Measurements from ENCODE around the gene MIEF1.

Gene MIEF1

DNA sequence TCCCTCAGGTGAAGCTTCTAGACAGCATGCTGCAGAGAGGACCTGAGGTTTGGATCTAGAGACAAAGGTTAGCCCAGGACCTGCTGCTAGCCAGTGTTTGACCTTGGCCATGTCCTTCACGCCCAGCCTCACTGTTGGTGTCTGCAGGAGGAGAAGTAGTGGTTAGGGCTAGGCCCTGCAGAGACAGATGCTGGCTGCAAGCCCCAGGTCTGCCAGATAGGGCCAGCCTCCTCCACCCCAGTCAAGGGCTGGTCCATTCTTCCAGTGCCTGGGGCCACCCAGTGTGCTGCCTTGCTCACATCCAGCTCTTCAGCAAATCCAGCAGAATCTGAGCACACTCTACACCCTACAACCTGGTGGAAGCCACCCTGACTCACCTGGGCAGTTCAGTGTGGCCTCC lies 21.5 kb upstream of the MIEF1 start:
- no peak overlapping the region for H3K9ac ChIP-seq (ENCODE audit: low read length)
- no peaks in the 10 kb centered on the region for H3K36me3 ChIP-seq (ENCODE audit: control insufficient read depth, insufficient read depth, low read length)
- no peak overlapping the region for H3K27ac ChIP-seq (ENCODE audit: low read depth, low read length)
- H3K27me3 ChIP-seq (ENCODE audit: control insufficient read depth, insufficient read depth, low read length) = no peaks in the 10 kb centered on the region; the same call in 1 of the 2 replicates
- no peaks in the 10 kb centered on the region for H3K9me3 ChIP-seq (ENCODE audit: control insufficient read depth, insufficient read depth, low read depth, low read length)
- H3K4me1 ChIP-seq (ENCODE audit: control insufficient read depth, insufficient read depth, low read length) = peaks cover 6% of the 10 kb centered on the region; the same call in 1 of the 2 replicates
- no peak overlapping the region for H3K4me3 ChIP-seq (ENCODE audit: low read depth, low read length)

DNA sequence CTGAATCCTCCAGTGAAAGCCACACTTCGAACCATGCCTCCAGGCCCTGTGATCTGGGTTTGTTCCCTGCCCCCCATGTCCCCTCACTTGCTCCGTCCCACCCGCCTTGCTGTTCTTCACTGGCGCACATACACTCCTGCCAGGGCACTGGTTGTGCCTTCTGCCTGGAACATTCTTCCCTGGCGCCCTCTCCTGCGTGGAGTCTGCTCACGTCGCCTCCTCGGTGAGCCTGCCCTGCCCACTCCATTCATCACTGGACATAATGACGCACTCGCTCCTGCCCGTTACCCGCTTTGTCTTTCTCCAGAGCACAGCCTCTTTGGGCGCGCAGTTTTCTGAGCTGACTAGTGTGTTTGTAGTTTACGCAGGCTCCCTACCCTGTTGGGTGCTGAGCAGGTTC lies 21.0 kb upstream of the MIEF1 start:
- H3K4me3 ChIP-seq (ENCODE audit: low read depth, low read length) = no peak overlapping the region
- no peak overlapping the region for H3K27ac ChIP-seq (ENCODE audit: low read depth, low read length)
- H3K9me3 ChIP-seq (ENCODE audit: control insufficient read depth, insufficient read depth, low read depth, low read length) = no peaks in the 10 kb centered on the region
- H3K36me3 ChIP-seq (ENCODE audit: control insufficient read depth, insufficient read depth, low read length) = no peaks in the 10 kb centered on the region
- H3K27me3 ChIP-seq (ENCODE audit: control insufficient read depth, insufficient read depth, low read length) = no peaks in the 10 kb centered on the region; the same call in 1 of the 2 replicates
- peaks cover 1% of the 10 kb centered on the region; the same call in 1 of the 2 replicates for H3K4me1 ChIP-seq (ENCODE audit: control insufficient read depth, insufficient read depth, low read length)
- H3K9ac ChIP-seq (ENCODE audit: low read length) = no peak overlapping the region

DNA sequence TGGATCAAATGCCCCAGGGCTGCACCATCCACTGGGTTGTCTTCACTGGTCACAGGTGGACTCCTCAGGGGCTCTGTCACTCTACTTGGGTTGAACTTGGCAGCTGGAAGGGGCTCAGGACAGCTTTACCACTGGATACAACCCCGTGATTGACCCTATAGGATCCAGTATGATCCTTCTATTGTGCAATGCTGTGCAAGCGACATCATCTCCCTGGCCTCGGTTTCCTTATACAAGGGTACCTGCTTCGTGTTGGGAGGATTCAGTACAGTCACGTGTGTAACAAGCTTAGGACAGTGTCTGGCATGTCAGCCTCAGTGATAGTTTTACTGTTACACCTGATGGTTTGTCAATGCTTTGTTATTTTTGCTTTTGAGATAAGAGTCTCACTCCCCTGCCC lies 20.5 kb upstream of the MIEF1 start:
- H3K36me3 ChIP-seq (ENCODE audit: control insufficient read depth, insufficient read depth, low read length) = no peaks in the 10 kb centered on the region
- no peaks in the 10 kb centered on the region for H3K4me1 ChIP-seq (ENCODE audit: control insufficient read depth, insufficient read depth, low read length)
- H3K9ac ChIP-seq (ENCODE audit: low read length) = no peak overlapping the region
- no peak overlapping the region for H3K27ac ChIP-seq (ENCODE audit: low read depth, low read length)
- H3K9me3 ChIP-seq (ENCODE audit: control insufficient read depth, insufficient read depth, low read depth, low read length) = no peaks in the 10 kb centered on the region
- no peaks in the 10 kb centered on the region; the same call in 1 of the 2 replicates for H3K27me3 ChIP-seq (ENCODE audit: control insufficient read depth, insufficient read depth, low read length)
- no peak overlapping the region for H3K4me3 ChIP-seq (ENCODE audit: low read depth, low read length)

DNA sequence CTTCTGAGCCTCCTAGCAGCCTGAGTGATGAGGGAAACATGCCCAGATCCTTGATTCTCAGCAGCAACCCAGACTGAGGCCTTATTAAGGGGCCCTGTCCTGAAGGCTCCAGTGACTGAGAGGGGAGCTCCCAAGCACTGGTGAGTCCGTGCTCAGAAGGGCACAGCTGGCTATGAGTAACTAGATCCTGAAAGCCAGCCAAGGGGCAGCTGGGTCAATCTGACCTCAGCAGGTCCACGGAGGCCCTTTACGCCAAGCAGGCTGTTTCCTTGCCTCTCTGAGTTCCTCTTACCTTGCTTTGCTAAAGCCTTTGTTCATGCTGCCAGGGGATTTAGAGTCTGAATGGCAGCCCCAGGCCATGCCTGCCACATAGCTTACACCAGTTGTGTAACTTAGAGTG lies 19.3 kb upstream of the MIEF1 start:
- no peak overlapping the region for H3K9ac ChIP-seq (ENCODE audit: low read length)
- H3K4me1 ChIP-seq (ENCODE audit: control insufficient read depth, insufficient read depth, low read length) = no peaks in the 10 kb centered on the region
- no peak overlapping the region for H3K4me3 ChIP-seq (ENCODE audit: low read depth, low read length)
- H3K9me3 ChIP-seq (ENCODE audit: control insufficient read depth, insufficient read depth, low read depth, low read length) = no peaks in the 10 kb centered on the region
- no peaks in the 10 kb centered on the region; the same call in 1 of the 2 replicates for H3K27me3 ChIP-seq (ENCODE audit: control insufficient read depth, insufficient read depth, low read length)
- no peaks in the 10 kb centered on the region for H3K36me3 ChIP-seq (ENCODE audit: control insufficient read depth, insufficient read depth, low read length)
- H3K27ac ChIP-seq (ENCODE audit: low read depth, low read length) = no peak overlapping the region

DNA sequence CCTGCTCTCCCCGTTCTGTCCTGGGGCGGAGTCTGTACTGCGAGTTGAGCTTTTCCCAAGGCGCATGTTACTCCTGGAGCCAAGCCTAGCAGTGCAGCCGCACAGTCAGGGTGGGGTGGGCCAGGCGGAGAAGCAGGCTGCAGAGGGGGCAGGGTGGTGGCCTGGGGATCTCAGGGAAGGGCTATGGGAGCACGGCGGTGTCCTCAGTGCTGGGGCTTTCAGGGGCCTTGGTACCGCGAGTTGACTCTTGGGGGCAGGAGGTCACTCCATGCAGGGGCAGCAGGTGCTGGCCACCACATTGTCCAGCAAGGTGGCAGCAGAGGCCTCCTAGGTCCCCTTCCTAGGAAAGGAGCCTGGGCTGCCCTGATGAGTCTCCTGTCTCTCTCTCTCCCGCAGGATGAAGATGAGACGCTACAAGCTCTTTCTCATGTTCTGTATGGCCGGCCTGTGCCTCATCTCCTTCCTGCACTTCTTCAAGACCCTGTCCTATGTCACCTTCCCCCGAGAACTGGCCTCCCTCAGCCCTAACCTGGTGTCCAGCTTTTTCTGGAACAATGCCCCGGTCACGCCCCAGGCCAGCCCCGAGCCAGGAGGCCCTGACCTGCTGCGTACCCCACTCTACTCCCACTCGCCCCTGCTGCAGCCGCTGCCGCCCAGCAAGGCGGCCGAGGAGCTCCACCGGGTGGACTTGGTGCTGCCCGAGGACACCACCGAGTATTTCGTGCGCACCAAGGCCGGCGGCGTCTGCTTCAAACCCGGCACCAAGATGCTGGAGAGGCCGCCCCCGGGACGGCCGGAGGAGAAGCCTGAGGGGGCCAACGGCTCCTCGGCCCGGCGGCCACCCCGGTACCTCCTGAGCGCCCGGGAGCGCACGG lies 14.9 kb upstream of the MIEF1 start:
- H3K36me3 ChIP-seq (ENCODE audit: control insufficient read depth, insufficient read depth, low read length) = peaks cover 4% of the 10 kb centered on the region; the same call in 1 of the 2 replicates
- no peaks in the 10 kb centered on the region; the same call in 1 of the 2 replicates for H3K27me3 ChIP-seq (ENCODE audit: control insufficient read depth, insufficient read depth, low read length)
- H3K9ac ChIP-seq (ENCODE audit: low read length) = no peak overlapping the region
- H3K4me1 ChIP-seq (ENCODE audit: control insufficient read depth, insufficient read depth, low read length) = no peaks in the 10 kb centered on the region
- no peak overlapping the region for H3K4me3 ChIP-seq (ENCODE audit: low read depth, low read length)
- H3K9me3 ChIP-seq (ENCODE audit: control insufficient read depth, insufficient read depth, low read depth, low read length) = no peaks in the 10 kb centered on the region
- H3K27ac ChIP-seq (ENCODE audit: low read depth, low read length) = no peak overlapping the region

DNA sequence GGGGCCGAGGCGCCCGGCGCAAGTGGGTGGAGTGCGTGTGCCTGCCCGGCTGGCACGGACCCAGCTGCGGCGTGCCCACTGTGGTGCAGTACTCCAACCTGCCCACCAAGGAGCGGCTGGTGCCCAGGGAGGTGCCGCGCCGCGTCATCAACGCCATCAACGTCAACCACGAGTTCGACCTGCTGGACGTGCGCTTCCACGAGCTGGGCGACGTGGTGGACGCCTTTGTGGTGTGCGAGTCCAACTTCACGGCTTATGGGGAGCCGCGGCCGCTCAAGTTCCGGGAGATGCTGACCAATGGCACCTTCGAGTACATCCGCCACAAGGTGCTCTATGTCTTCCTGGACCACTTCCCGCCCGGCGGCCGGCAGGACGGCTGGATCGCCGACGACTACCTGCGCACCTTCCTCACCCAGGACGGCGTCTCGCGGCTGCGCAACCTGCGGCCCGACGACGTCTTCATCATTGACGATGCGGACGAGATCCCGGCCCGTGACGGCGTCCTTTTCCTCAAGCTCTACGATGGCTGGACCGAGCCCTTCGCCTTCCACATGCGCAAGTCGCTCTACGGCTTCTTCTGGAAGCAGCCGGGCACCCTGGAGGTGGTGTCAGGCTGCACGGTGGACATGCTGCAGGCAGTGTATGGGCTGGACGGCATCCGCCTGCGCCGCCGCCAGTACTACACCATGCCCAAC lies 14.1 kb upstream of the MIEF1 start:
- no peak overlapping the region for H3K9ac ChIP-seq (ENCODE audit: low read length)
- H3K4me1 ChIP-seq (ENCODE audit: control insufficient read depth, insufficient read depth, low read length) = no peaks in the 10 kb centered on the region
- H3K27me3 ChIP-seq (ENCODE audit: control insufficient read depth, insufficient read depth, low read length) = no peaks in the 10 kb centered on the region
- H3K36me3 ChIP-seq (ENCODE audit: control insufficient read depth, insufficient read depth, low read length) = peaks cover 4% of the 10 kb centered on the region; the same call in 1 of the 2 replicates
- H3K27ac ChIP-seq (ENCODE audit: low read depth, low read length) = no peak overlapping the region
- no peaks in the 10 kb centered on the region for H3K9me3 ChIP-seq (ENCODE audit: control insufficient read depth, insufficient read depth, low read depth, low read length)
- H3K4me3 ChIP-seq (ENCODE audit: low read depth, low read length) = no peak overlapping the region

DNA sequence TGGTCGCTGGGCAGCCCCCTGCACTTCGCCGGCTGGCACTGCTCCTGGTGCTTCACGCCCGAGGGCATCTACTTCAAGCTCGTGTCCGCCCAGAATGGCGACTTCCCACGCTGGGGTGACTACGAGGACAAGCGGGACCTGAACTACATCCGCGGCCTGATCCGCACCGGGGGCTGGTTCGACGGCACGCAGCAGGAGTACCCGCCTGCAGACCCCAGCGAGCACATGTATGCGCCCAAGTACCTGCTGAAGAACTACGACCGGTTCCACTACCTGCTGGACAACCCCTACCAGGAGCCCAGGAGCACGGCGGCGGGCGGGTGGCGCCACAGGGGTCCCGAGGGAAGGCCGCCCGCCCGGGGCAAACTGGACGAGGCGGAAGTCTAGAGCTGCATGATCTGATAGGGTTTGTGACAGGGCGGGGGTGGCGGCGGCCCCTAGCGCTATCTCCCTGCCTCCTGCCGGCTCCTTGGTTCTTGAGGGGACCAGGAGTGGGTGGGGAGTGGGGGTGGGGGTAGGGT lies 13.5 kb upstream of the MIEF1 start:
- Histone ChIP-seq H3K9me3 (ENCODE audit: control insufficient read depth, insufficient read depth, low read depth, low read length) (no peaks in the 10 kb centered on the region), H3K27ac (ENCODE audit: low read depth, low read length) (no peak overlapping the region), H3K36me3 (ENCODE audit: control insufficient read depth, insufficient read depth, low read length) (peaks cover 4% of the 10 kb centered on the region; the same call in 1 of the 2 replicates), H3K27me3 (ENCODE audit: control insufficient read depth, insufficient read depth, low read length) (no peaks in the 10 kb centered on the region; the same call in 1 of the 2 replicates), H3K4me1 (ENCODE audit: control insufficient read depth, insufficient read depth, low read length) (no peaks in the 10 kb centered on the region), H3K9ac (ENCODE audit: low read length) (no peak overlapping the region), H3K4me3 (ENCODE audit: low read depth, low read length) (no peak overlapping the region)

DNA sequence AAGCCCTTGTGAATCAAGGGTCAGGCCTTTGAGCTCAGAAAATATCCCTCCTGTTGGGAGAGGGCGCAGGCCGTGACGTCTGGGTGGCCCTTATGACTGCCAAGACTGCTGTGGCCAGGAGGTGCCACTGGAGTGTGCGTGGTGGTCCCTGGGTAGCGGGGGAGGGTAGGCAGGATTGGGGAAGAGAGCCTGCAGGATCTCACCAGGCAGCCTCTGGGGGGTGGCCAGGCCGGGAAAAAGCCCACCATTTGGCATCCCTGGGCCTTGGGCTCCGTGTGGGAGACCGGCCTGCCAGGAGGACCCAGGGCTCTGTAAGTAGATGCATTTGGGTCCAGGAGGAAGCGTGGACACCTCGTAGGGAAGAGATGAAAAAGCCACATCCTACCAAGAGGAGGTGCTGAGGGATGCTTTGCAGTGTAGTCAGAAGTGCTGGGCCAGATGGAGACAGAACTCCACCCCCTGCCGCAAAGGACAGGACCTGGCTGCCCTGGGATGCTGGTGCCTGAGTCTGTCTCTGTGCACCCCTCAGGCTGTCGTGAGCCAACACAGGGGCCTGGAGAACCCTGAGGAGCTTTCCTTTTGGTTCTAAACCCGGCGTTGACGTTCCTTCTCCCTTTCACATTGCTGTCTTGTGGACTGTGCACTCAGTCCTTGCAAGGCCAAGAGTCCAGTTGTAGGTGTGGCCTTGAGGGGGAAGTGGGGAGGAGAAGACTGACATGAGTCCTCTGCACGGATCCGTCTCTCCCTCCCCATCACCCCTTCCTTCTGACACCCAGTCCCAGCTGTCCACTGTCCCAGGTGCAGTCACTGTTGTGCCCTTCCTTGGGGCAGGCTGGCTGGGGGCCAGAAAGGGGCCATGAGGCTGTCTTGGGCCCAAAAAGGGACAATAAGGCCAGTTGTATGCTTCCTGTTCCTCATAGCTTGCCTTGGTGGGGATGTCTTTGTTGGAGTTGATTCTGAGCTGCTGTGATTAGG lies 12.7 kb upstream of the MIEF1 start:
- Histone ChIP-seq H3K4me3 (ENCODE audit: low read depth, low read length) (no peak overlapping the region), H3K36me3 (ENCODE audit: control insufficient read depth, insufficient read depth, low read length) (peaks cover 4% of the 10 kb centered on the region; the same call in 1 of the 2 replicates), H3K9me3 (ENCODE audit: control insufficient read depth, insufficient read depth, low read depth, low read length) (no peaks in the 10 kb centered on the region), H3K9ac (ENCODE audit: low read length) (no peak overlapping the region), H3K4me1 (ENCODE audit: control insufficient read depth, insufficient read depth, low read length) (no peaks in the 10 kb centered on the region), H3K27ac (ENCODE audit: low read depth, low read length) (no peak overlapping the region), H3K27me3 (ENCODE audit: control insufficient read depth, insufficient read depth, low read length) (peaks cover 5% of the 10 kb centered on the region; the same call in 1 of the 2 replicates)

DNA sequence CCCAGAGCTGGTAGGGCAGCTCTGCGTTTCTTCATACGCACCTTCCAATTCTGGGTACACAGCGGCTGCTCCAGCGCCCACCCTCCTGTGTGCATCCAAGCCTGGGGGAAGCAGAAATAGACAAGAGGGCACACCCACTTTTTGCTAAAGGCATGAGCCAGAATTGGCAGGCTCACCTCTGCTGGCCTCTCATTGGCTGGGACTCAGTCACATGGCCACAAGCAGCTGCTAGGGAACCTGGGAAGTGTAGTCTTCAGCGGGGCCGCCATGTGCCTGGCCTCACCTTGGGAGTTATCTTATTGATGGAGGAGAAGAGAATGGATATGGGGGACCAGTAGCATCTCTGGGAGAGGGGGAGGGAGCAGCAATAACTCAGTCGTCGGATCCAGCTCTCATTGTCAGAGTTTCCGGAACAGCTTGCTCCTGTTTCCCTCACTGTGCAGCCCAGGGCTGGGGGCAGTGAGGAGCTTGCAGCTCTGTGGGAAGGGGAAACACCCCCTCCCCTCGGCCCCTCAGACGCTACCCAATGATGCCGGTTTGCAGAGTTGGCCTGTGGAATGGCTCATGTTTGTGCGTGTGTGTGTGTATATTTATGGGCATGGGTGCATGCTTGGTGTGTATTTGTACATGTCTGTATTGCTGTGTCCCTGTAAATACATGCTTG lies 11.8 kb upstream of the MIEF1 start:
- Histone ChIP-seq H3K27me3 (ENCODE audit: control insufficient read depth, insufficient read depth, low read length) (peaks cover 11% of the 10 kb centered on the region; the same call in 1 of the 2 replicates), H3K36me3 (ENCODE audit: control insufficient read depth, insufficient read depth, low read length) (peaks cover 4% of the 10 kb centered on the region; the same call in 1 of the 2 replicates), H3K9me3 (ENCODE audit: control insufficient read depth, insufficient read depth, low read depth, low read length) (no peaks in the 10 kb centered on the region), H3K4me3 (ENCODE audit: low read depth, low read length) (no peak overlapping the region), H3K4me1 (ENCODE audit: control insufficient read depth, insufficient read depth, low read length) (no peaks in the 10 kb centered on the region), H3K9ac (ENCODE audit: low read length) (no peak overlapping the region), H3K27ac (ENCODE audit: low read depth, low read length) (no peak overlapping the region)
